ENCODE results near the gene SPHK1.
"Not testable (repeated sequence)": the region's sequence is repeated elsewhere in the genome, so short reads cannot be mapped to it uniquely, and the experiment has no call there.

SPHK1 gene

GRCh38 chr17:76354317-76354729 is 30.1 kb upstream of the SPHK1 start:
- TF ChIP-seq ELF4 (IDR thresholded peaks at IDR 0.05), result no peak
- peak; percentile 45; the same call in 1 of the 2 replicates for TF ChIP-seq L3MBTL2 (conservative IDR thresholded peaks at IDR 0.05)
- no peak for DNase-seq (ENCODE audit: extremely low spot score)
- ChIA-PET POLR2A (interaction anchor here (0.6 to 4.1 kb wide), 20 partner anchors 9 to 377 kb away, joined by 3 to 58 read pairs (median 4); partner anchors contain the start of genes SPHK1 and UBE2O), CTCF (interaction anchor here (0.5 to 2.7 kb wide), 4 partner anchors 11 to 385 kb away, joined by 3 to 10 read pairs (median 4); no protein-coding TSS in a partner anchor)

- ChIA-PET POLR2A (interaction anchor here (1.0 to 4.1 kb wide), 6 partner anchors 9 to 43 kb away, joined by 3 to 58 read pairs (median 14); partner anchors contain the start of gene SPHK1), CTCF (no interaction called here)
- no peak for DNase-seq (ENCODE audit: extremely low spot score)
- no peak for TF ChIP-seq TARDBP (IDR thresholded peaks at IDR 0.05)
- peak; percentile 65; the same call in 1 of the 2 replicates for TF ChIP-seq ZNF384 (IDR thresholded peaks at IDR 0.05)
- TF ChIP-seq FOXA1 (IDR thresholded peaks at IDR 0.05), result no peak
- no peak for TF ChIP-seq SP1 (IDR thresholded peaks at IDR 0.05)
- TF ChIP-seq LEF1 (IDR thresholded peaks at IDR 0.05; ENCODE audit: borderline replicate concordance), result no peak
- no peak for TF ChIP-seq BHLHE40 (IDR thresholded peaks at IDR 0.05; ENCODE audit: borderline replicate concordance)
- TF ChIP-seq HDGF (IDR thresholded peaks at IDR 0.05; ENCODE audit: borderline replicate concordance), result no peak
- no peak for TF ChIP-seq FOXK2 (IDR thresholded peaks at IDR 0.05)
Measured at GRCh38 chr17:76354747-76355310, 29.6 kb upstream of the SPHK1 start.

- DNase-seq (ENCODE audit: extremely low spot score), result no peak
- ChIA-PET CTCF (interaction anchor here (0.6 to 1.6 kb wide), 2 partner anchors 41 to 155 kb away, joined by 3 to 7 read pairs; no protein-coding TSS in a partner anchor), POLR2A (interaction anchor here (0.8 kb wide), 1 partner anchor 12 kb away, joined by 3 read pairs; no protein-coding TSS in a partner anchor)
- TF ChIP-seq L3MBTL2 (conservative IDR thresholded peaks at IDR 0.05) (no peak), LEF1 (IDR thresholded peaks at IDR 0.05; ENCODE audit: borderline replicate concordance) (no peak), ZNF384 (IDR thresholded peaks at IDR 0.05) (no peak), FOXM1 (IDR thresholded peaks at IDR 0.05; ENCODE audit: borderline replicate concordance) (no peak), HDGF (IDR thresholded peaks at IDR 0.05; ENCODE audit: borderline replicate concordance) (no peak), SP1 (IDR thresholded peaks at IDR 0.05) (no peak), TARDBP (IDR thresholded peaks at IDR 0.05) (no peak), CTBP1 (IDR thresholded peaks at IDR 0.05; ENCODE audit: borderline replicate concordance) (no peak), BHLHE40 (IDR thresholded peaks at IDR 0.05; ENCODE audit: borderline replicate concordance) (no peak), PKNOX1 (IDR thresholded peaks at IDR 0.05) (no peak), ELF4 (IDR thresholded peaks at IDR 0.05) (no peak)
Measured at GRCh38 chr17:76356803-76357456, 27.5 kb upstream of the SPHK1 start.

GRCh38 chr17:76357597-76358158 is 26.7 kb upstream of the SPHK1 start:
- no peak for DNase-seq (ENCODE audit: extremely low spot score)
- ChIA-PET CTCF (interaction anchor here (0.6 to 1.6 kb wide), 2 partner anchors 41 to 155 kb away, joined by 3 to 7 read pairs; no protein-coding TSS in a partner anchor), POLR2A (interaction anchor here (0.8 kb wide), 1 partner anchor 12 kb away, joined by 3 read pairs; no protein-coding TSS in a partner anchor)
- no peak for TF ChIP-seq NFRKB (IDR thresholded peaks at IDR 0.05)
- no peak for TF ChIP-seq TARDBP (IDR thresholded peaks at IDR 0.05)
- no peak for TF ChIP-seq ARNT (IDR thresholded peaks at IDR 0.05)
- no peak for TF ChIP-seq LEF1 (IDR thresholded peaks at IDR 0.05; ENCODE audit: borderline replicate concordance)
- TF ChIP-seq L3MBTL2 (conservative IDR thresholded peaks at IDR 0.05), result no peak
- TF ChIP-seq CTBP1 (IDR thresholded peaks at IDR 0.05; ENCODE audit: borderline replicate concordance), result no peak
- TF ChIP-seq HDGF (IDR thresholded peaks at IDR 0.05; ENCODE audit: borderline replicate concordance), result no peak
- no peak for TF ChIP-seq ZNF384 (IDR thresholded peaks at IDR 0.05)
- TF ChIP-seq FOXK2 (IDR thresholded peaks at IDR 0.05), result no peak
- TF ChIP-seq SP1 (IDR thresholded peaks at IDR 0.05), result no peak

GRCh38 chr17:76359375-76359774 is 25.0 kb upstream of the SPHK1 start:
- TF ChIP-seq TARDBP (IDR thresholded peaks at IDR 0.05), result no peak
- no peak for TF ChIP-seq FOXK2 (IDR thresholded peaks at IDR 0.05)
- TF ChIP-seq ELF4 (IDR thresholded peaks at IDR 0.05), result no peak
- no peak for TF ChIP-seq PKNOX1 (IDR thresholded peaks at IDR 0.05)
- TF ChIP-seq SP1 (IDR thresholded peaks at IDR 0.05), result no peak
- TF ChIP-seq FOXA1 (IDR thresholded peaks at IDR 0.05), result no peak
- TF ChIP-seq BHLHE40 (IDR thresholded peaks at IDR 0.05; ENCODE audit: borderline replicate concordance), result no peak
- no peak for TF ChIP-seq ARNT (IDR thresholded peaks at IDR 0.05)
- TF ChIP-seq ZNF384 (IDR thresholded peaks at IDR 0.05), result no peak
- TF ChIP-seq CTBP1 (IDR thresholded peaks at IDR 0.05; ENCODE audit: borderline replicate concordance), result no peak
- no peak for TF ChIP-seq NFRKB (IDR thresholded peaks at IDR 0.05)

GRCh38 chr17:76359776-76360175 is 24.6 kb upstream of the SPHK1 start:
- DNase-seq (ENCODE audit: extremely low spot score); CTCF ChIA-PET; POLR2A ChIA-PET: not testable (repeated sequence)

More at GRCh38 chr17:76359375-76359774, 25.0 kb upstream of the SPHK1 start:
- ChIA-PET CTCF (no interaction called here), POLR2A (no interaction called here)
- no peak for DNase-seq (ENCODE audit: extremely low spot score)

- TF ChIP-seq PKNOX1 (IDR thresholded peaks at IDR 0.05) (no peak), BHLHE40 (IDR thresholded peaks at IDR 0.05; ENCODE audit: borderline replicate concordance) (no peak), SUZ12 (IDR thresholded peaks at IDR 0.05) (no peak), ELF4 (IDR thresholded peaks at IDR 0.05) (no peak), TARDBP (IDR thresholded peaks at IDR 0.05) (no peak), ARNT (IDR thresholded peaks at IDR 0.05) (no peak)
- POLR2A ChIA-PET, result no interaction called here
- CTCF ChIA-PET, result interaction anchor here (1.0 kb wide), 1 partner anchor 10 kb away, joined by 3 read pairs; no protein-coding TSS in a partner anchor
- DNase-seq (ENCODE audit: extremely low spot score), result no peak
Measured at GRCh38 chr17:76360461-76360860, 23.9 kb upstream of the SPHK1 start.
